HG03442 (cell line): ENCODE results near the gene ANGPTL4.
A peak's percentile ranks its signal among the peaks of the same experiment; 100 is the strongest.

ENCODE experiments used
- ATAC-seq: cut with Tn5 transposase; IDR thresholded peaks from one replicate; pipeline ENCODE4 v1.9.1; 2021; ENCODE audit warnings: mild to moderate bottlenecking, moderate library complexity; ENCODE audit not compliant: unreplicated experiment

ANGPTL4 gene

DNA sequence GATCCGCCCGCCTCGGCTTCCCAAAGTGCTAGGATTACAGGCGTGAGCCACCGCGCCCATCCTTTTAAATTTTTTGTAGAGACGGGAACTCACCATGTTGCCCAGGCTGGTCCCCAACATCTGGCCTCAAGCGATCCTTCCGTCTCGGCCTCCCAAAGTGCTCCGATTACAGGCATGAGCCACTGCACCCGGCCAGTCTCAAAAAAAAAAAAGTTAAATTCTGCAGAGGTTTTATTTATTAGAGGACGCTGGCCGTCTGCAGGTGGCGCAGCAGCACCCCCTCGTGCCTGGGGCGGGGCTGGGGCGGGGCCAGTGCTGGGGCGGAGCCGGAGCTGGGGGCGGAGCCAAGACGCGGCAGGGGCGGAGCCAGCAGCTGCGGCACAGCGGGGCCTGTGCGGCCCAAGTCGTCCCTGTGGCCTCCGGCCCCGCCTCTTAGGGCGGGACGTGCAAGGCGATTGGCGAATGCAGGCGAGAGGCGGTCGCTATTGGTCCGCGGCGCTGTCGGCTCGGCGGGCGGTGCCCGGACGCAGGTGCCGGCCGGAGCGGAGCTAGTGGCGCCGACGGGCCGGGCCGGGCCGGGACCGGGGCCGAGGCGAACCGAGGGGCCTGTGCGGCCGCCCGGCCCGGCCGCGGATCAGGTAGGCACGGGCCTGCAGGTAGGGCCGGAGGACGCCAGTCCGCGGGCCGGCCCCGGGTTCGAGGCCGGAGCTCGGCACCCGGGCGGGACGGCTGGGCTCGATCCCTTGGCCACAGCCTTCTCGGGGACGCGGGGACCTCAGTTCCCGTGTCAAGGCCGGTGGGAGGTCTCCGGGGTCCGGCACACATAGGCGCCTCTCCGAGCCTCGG is 49.1 kb downstream of the ANGPTL4 start, which contains the start of gene MARCHF2:
Gene MARCHF2, plus strand, starts transcription at position 523 of the 846 bp plus-strand sequence. CDS start 8,536 bp downstream, outside the sequence.
- peak; percentile 99 for ATAC-seq

DNA sequence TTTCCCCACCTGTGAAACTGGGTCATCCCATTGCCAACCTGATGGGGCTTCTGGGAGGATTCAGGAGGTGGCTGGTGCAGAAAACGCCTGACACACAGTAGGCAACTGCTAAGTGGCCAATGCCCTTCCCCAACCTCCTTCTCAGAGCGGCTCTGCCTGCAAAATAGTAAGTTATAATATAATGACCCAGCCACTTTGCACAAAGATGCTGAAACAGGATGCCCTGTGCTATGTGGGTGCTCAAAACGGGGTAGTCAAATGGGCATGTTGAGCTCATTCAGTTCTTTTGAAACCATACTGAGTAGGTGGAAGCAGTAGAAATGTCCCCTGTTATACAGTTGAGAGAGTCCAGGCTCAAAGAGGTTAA is 49.7 kb downstream of the ANGPTL4 start:
- ATAC-seq: no peak

DNA sequence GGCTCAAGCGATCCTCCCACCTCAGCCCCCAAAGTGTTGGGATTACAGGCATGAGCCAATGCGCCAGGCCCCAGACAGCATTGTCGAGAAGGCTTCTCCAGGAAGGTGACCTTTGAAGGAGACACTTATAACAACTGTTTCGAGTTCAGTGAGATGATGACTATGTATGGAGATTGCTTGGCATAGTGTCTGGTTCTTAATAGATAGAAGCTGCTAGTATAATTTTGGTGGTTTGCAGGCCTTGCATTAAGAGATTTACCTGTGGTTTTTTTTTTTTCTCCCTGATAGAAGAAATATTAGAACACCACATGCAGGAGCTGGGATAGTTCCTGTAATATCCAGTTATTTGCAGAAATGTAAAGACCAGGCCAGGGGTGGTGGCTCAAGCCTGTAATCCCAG is 52.8 kb downstream of the ANGPTL4 start:
- no peak for ATAC-seq

DNA sequence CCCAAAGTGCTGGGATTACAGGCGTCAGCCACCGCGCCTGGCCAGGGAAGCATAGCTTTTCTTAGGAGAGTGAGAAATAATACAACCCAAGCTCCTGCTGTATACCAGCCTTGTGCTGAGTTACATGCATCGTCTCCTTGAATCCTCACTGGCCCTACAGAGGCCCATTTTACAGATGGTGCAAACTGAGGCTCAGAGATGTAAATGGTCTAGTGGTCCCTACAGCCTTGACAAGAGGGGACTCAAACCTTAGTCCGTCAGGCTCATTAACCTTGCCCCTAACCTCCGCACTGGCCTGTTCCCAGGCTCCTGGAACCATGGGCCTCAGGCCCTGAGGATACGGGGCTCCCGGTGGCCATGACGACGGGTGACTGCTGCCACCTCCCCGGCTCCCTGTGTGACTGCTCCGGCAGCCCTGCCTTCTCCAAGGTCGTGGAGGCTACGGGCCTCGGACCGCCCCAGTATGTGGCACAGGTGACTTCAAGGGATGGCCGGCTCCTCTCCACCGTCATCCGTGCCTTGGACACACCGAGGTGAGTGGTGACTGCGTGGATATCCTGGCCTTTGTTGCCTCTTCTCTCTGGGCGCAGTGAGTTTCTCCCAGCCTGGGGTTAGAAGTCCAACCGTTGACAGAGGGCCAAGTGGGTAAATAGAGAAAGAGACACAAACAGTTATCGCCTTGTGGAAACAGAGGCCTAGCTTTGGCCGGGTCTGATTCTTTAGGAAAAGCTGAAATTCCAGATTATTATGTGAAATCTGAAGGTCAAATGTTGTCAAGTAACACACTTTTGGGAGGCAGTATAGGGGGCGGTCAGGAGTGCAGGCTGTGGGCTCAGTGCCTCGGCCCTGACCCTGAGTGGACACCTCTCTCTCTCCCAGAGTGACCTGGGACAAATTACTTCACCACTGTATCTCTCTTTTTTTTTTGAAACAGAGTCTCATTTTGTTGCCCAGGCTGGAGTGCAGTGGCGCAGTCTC is 57.8 kb downstream of the ANGPTL4 start:
- ATAC-seq: no peak

DNA sequence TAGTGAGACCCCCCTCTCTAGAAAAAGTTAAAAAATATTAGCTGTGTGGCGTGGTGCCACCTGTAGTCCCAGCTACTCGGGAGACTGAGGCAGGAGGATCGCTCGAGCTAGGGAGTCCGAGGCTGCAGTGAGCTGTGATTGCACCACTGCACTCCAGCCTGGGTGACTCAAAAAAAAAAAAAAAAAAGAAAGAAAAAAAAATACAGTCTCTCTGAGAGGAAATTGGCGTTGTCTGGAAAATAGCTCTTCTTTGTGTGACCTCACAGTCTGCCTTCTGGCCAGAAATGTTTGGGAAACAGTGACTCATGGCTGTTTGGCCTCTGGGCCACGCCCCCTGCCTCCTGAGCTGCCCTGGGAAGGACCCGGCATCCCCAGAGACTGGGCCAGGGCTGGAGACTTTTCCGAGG is 59.9 kb downstream of the ANGPTL4 start:
- no peak for ATAC-seq
